HepG2 (cell line): ENCODE measurements around the gene ANKRD49. TPM values are rescaled to one million over a fixed set of nuclear protein-coding genes. Genes with fewer than 3 reads are reported as not detected.
A peak's percentile ranks its signal among the peaks of the same experiment; 100 is the strongest.

ENCODE experiments used
- microRNA counts: library from miRNA; unstranded; fragments of <30 nt; microRNA quantifications from one replicate; lab custom pipeline; 2015
- microRNA-seq: library from miRNA; unstranded; fragments of <30 nt; microRNA quantifications from one replicate; pipeline ENCODE4, GENCODE V29; 2020
- polyA plus RNA-seq, 8 experiments: library from polyadenylated mRNA; depleted of rRNA in 3 of 8; stranded (reverse) in 7 of 8; unstranded in 1 of 8; fragments of >200 nt; fragmentation: Illumina TruSeq in 4 of 8; extraction: Trizol in 4 of 8; gene quantifications; 2 replicates each; pipeline versions ENCODE4 v1.2.1 to v1.2.3, GENCODE V29; 2011 to 2016; ENCODE audit warnings: low read depth in 4 of 8, missing spikeins in 1 of 8, mixed read lengths in 1 of 8; ENCODE audit not compliant: insufficient read depth in 1 of 8
- small RNA-seq, 3 experiments: library from RNA; depleted of rRNA; stranded (forward); fragments of <200 nt; gene quantifications; one replicate each; pipeline ENCODE3, GENCODE V24; 2012; ENCODE audit warnings: low read depth in 2 of 3, low replicate concordance in 1 of 3; ENCODE audit not compliant: insufficient read length in 3 of 3, insufficient read depth in 2 of 3
- total RNA-seq, 5 experiments: library from RNA; depleted of rRNA; stranded (reverse); fragments of >200 nt; fragmentation: Illumina TruSeq; extraction: Trizol; gene quantifications; 2 replicates each; pipeline ENCODE4 v1.2.3, GENCODE V29; 2016; ENCODE audit warnings: low read depth in 1 of 5

Gene ANKRD49
- total and polyA plus RNA-seq, 2 of the 13 experiments (the other 11 are each of a cell fraction or from before 2014, with no cell fraction given): 14.2 to 14.3 TPM

MicroRNAs within 50 kb of the gene (microRNA counts, 767-probe panel; counts per million panel counts)
- not detected for microRNA hsa-miR-548l (lab: Ali Mortazavi, UCI)

Small RNAs within 50 kb of the gene (microRNA-seq; reads per million reads assigned to microRNA genes)
- gene MIR548L: 17.2 reads per million, percentile 55 among the genes with 10 or more reads in this experiment

Small RNAs within 50 kb of the gene (small RNA-seq; reads per million reads assigned to genes)
- gene MIR548L: 0.20 to 16.4 (median 5.2) reads per million in 3 experiments

Other genes with a start within 250 kb of the ANKRD49 start
- gene IZUMO1R, start 189.4 kb upstream of the ANKRD49 start, total RNA-seq (2016; rRNA removed; fragmentation: Illumina TruSeq; extraction: Trizol): not detected in 2 replicates
- gene IZUMO1R, start 189.4 kb upstream of the ANKRD49 start, polyA plus RNA-seq (2011; rRNA removed): 0.12 TPM in 1 of 2 replicates, not detected in the other
- gene GPR83, start 92.6 kb upstream of the ANKRD49 start, total RNA-seq (2016; rRNA removed; fragmentation: Illumina TruSeq; extraction: Trizol): 0.04 and 0.10 TPM in 2 replicates
- gene GPR83, start 92.6 kb upstream of the ANKRD49 start, polyA plus RNA-seq (2011; rRNA removed): 0.11 and 0.26 TPM in 2 replicates
- gene MRE11, start 140 bp upstream of the ANKRD49 start, total RNA-seq (2016; rRNA removed; fragmentation: Illumina TruSeq; extraction: Trizol): 37.3 and 58.2 TPM in 2 replicates
- 5.2 and 7.2 TPM in 2 replicates for gene MRE11, start 140 bp upstream of the ANKRD49 start, polyA plus RNA-seq (2011; rRNA removed)
- 0.35 TPM in 1 of 2 replicates, not detected in the other for gene C11orf97, start 18.5 kb downstream of the ANKRD49 start, total RNA-seq (2016; rRNA removed; fragmentation: Illumina TruSeq; extraction: Trizol)
- gene C11orf97, start 18.5 kb downstream of the ANKRD49 start, polyA plus RNA-seq (2011; rRNA removed): not detected in 2 replicates
- gene FUT4, start 49.9 kb downstream of the ANKRD49 start, total RNA-seq (2016; rRNA removed; fragmentation: Illumina TruSeq; extraction: Trizol): 0.35 and 0.60 TPM in 2 replicates
- gene FUT4, start 49.9 kb downstream of the ANKRD49 start, polyA plus RNA-seq (2011; rRNA removed): 0.22 and 0.28 TPM in 2 replicates
- 0.15 TPM in 1 of 2 replicates, not detected in the other for gene PIWIL4, start 73.4 kb downstream of the ANKRD49 start, total RNA-seq (2016; rRNA removed; fragmentation: Illumina TruSeq; extraction: Trizol)
- 0.05 and 0.08 TPM in 2 replicates for gene PIWIL4, start 73.4 kb downstream of the ANKRD49 start, polyA plus RNA-seq (2011; rRNA removed)